Large intestine (tissue), 3 donors: ENCODE measurements around the gene FLNB. TPM values are rescaled to one million over a fixed set of nuclear protein-coding genes. Genes with fewer than 3 reads are reported as not detected.
A peak's percentile ranks its signal among the peaks of the same experiment; 100 is the strongest.
"Not testable (repeated sequence)": the region's sequence is repeated elsewhere in the genome, so short reads cannot be mapped to it uniquely, and the experiment has no call there.

Experiments used
- DNase-seq, 2 donors: peaks; one replicate each; pipeline versions ENCODE4 v3.0.0 to v3.0.0-alpha.2; 2013
- H3K27ac ChIP-seq: one replicate; pipeline ENCODE4 v1.5.1; 2013; ENCODE audit warnings: low read length
- H3K27me3 ChIP-seq: 2 replicates; pipeline ENCODE4 v1.6.1; 2013; ENCODE audit warnings: low read length; ENCODE audit not compliant: control insufficient read depth, insufficient read depth
- H3K36me3 ChIP-seq: 2 replicates; pipeline ENCODE4 v1.6.1; 2013; ENCODE audit warnings: low read length; ENCODE audit not compliant: control insufficient read depth, insufficient read depth
- H3K4me1 ChIP-seq: one replicate; pipeline ENCODE4 v1.6.1; 2013; ENCODE audit warnings: low read length; ENCODE audit not compliant: control insufficient read depth, insufficient read depth
- H3K4me3 ChIP-seq: one replicate; pipeline ENCODE4 v1.5.1; 2013; ENCODE audit warnings: low read length
- H3K9me3 ChIP-seq: one replicate; pipeline ENCODE4 v1.6.1; 2013; ENCODE audit warnings: mild to moderate bottlenecking, low read depth, low read length, moderate library complexity; ENCODE audit not compliant: control insufficient read depth
- WGBS: methylation state at CpG from one replicate; pipeline ENCODE4 v1.1.5; 2013; ENCODE audit warnings: low lambda C conversion rate; ENCODE audit not compliant: insufficient coverage; 5-methylcytosine and 5-hydroxymethylcytosine counted together
- polyA plus RNA-seq: library from polyadenylated mRNA; unstranded; fragments of 120-200 nt; gene quantifications from one replicate; pipeline ENCODE4 v1.2.1, GENCODE V29; 2013

Gene FLNB
- polyA plus RNA-seq, 1 donor, result 149 TPM

GRCh38 chr3:57981483-57982087 is 26.6 kb upstream of the FLNB start:
- H3K36me3 ChIP-seq, result no peaks in the 10 kb centered on the region
- WGBS, result no CpG with 5 or more reads among the region's 10 CpGs
- no peaks in the 10 kb centered on the region for H3K9me3 ChIP-seq
- no peak for DNase-seq
- H3K27ac ChIP-seq, result no peak overlapping the region
- no peaks in the 10 kb centered on the region for H3K27me3 ChIP-seq
- H3K4me3 ChIP-seq, result no peak overlapping the region
- H3K4me1 ChIP-seq, result peaks cover 69% of the 10 kb centered on the region

DNA sequence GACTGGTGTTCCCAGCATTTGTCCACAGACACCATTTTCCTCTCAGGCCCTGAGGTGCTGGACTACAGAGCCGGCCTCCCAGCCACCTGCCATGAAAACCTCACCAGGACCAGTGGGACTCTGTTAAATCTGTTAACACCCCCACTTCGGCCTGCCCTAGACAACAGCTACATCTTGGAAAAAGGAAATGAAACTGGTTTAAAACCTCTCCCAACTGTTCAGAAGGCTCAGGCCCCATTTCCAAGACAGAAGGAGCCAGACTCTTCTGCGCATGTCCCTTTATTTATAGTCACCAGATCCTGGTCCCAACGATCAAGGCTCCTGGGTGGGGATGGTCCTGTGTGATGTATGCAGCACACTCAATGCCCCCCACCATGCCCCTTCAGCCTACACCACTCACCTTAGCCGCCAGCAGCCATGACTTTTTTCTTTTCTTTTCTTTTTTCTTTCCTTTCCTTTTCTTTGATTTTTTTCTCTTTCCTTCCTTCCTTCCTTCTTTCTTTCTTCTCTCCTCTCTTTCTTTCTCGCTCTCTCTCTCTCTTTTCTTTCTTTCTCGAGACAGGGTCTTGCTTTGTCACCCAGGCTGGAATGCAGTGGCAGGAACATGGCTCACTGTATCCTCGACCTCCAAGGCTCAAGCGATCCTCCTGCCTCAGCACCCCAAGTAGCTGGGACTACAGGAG is 25.5 kb upstream of the FLNB start:
- peaks cover 61% of the 10 kb centered on the region for H3K4me1 ChIP-seq
- no peaks in the 10 kb centered on the region for H3K9me3 ChIP-seq
- no peak for DNase-seq
- no peaks in the 10 kb centered on the region for H3K36me3 ChIP-seq
- no peaks in the 10 kb centered on the region for H3K27me3 ChIP-seq
- H3K27ac ChIP-seq, result no peak overlapping the region
- H3K4me3 ChIP-seq, result no peak overlapping the region
- 91% methylated on average over 3 of the region's 9 CpGs for WGBS

- H3K36me3 ChIP-seq, result no peaks in the 10 kb centered on the region
- H3K9me3 ChIP-seq, result no peaks in the 10 kb centered on the region
- peak; percentile 90 to 94 for DNase-seq
- H3K27me3 ChIP-seq, result no peaks in the 10 kb centered on the region
- WGBS, result no CpG with 5 or more reads among the region's 5 CpGs
- H3K27ac ChIP-seq, result peak overlapping the region; percentile 80
- H3K4me1 ChIP-seq, result peaks cover 49% of the 10 kb centered on the region
- H3K4me3 ChIP-seq, result no peak overlapping the region
These were observed 24.3 kb upstream of the FLNB start for GRCh38 chr3:57983734-57984518.

GRCh38 chr3:57985176-57985983 is 22.8 kb upstream of the FLNB start:
- no peaks in the 10 kb centered on the region for H3K27me3 ChIP-seq
- H3K4me3 ChIP-seq, result no peak overlapping the region
- H3K4me1 ChIP-seq, result peaks cover 41% of the 10 kb centered on the region
- DNase-seq, result peak in 1 of 2 donors; percentile 43
- H3K9me3 ChIP-seq, result no peaks in the 10 kb centered on the region
- no CpG with 5 or more reads among the region's 9 CpGs for WGBS
- H3K27ac ChIP-seq, result peak overlapping the region; percentile 12
- H3K36me3 ChIP-seq, result no peaks in the 10 kb centered on the region

DNA sequence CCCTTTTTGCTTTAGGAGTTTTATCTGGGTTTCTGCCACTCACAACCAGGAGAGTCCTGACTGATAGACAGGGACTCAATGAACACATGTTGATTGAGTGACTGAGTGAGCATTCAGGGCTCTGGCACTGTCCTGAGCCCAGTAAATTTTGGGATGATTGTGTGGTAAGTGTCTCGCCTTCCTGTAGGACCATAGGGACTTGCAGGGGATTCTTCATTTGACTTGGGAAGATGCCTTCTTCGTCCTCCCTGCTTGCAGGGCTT is 22.3 kb upstream of the FLNB start:
- WGBS, result no CpG with 5 or more reads among the region's 2 CpGs
- Histone ChIP-seq H3K4me1 (peaks cover 37% of the 10 kb centered on the region), H3K4me3 (no peak overlapping the region), H3K36me3 (no peaks in the 10 kb centered on the region), H3K9me3 (no peaks in the 10 kb centered on the region), H3K27ac (no peak overlapping the region), H3K27me3 (no peaks in the 10 kb centered on the region)
- no peak for DNase-seq

DNA sequence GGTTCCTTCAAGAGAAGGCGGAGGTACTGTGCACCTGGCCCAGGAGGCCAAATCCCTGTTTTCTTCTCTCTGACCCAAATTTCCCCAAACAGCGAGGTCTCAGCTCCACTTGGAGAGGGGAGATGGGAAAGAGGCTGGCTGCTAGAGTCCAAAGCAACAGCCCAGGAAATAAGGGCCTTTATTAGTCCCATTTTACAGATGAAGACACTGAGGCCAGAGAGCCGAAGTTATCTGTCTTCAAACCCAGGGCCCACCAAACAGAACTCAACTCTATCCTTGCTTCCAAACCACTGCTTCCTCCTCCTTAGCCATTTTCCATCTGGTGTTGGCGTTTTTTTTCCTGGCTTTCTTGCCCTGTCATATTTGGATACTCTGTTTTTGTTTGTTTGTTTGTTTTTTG is 22.0 kb upstream of the FLNB start:
- Histone ChIP-seq H3K27ac (no peak overlapping the region), H3K4me3 (no peak overlapping the region), H3K4me1 (peaks cover 35% of the 10 kb centered on the region), H3K9me3 (no peaks in the 10 kb centered on the region), H3K36me3 (no peaks in the 10 kb centered on the region), H3K27me3 (no peaks in the 10 kb centered on the region)
- WGBS, result 86% methylated on average over 1 of the region's 4 CpGs
- no peak for DNase-seq

DNA sequence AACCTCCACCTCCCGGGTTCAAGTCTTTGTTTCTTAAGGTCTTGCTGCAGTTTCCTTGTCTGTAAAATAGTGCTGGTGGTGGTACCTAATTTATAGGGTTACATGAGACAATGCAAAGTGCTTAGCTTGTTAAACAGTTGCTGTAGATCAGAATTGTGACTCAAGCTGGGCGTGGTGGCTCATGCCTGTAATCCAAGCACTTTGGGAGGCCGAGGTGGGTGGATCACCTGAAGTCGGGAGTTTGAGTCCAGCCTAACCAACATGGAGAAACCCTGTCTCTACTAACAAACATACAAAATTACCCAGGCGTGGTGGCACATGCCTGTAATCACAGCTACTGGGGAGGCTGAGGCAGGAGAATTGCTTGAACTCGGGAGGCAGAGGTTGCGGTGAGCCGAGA is 19.0 kb upstream of the FLNB start:
- H3K4me3 ChIP-seq, H3K27me3 ChIP-seq, H3K27ac ChIP-seq, H3K36me3 ChIP-seq, DNase-seq, H3K9me3 ChIP-seq: not testable (repeated sequence)
- H3K4me1 ChIP-seq, result peaks cover 26% of the 10 kb centered on the region
- WGBS, result no CpG with 5 or more reads among the region's 8 CpGs

GRCh38 chr3:57989646-57990045 is 18.6 kb upstream of the FLNB start:
- no peaks in the 10 kb centered on the region for H3K27me3 ChIP-seq
- H3K36me3 ChIP-seq, result no peaks in the 10 kb centered on the region
- no CpG with 5 or more reads among the region's 1 CpG for WGBS
- H3K4me3 ChIP-seq, result no peak overlapping the region
- H3K4me1 ChIP-seq, result peaks cover 21% of the 10 kb centered on the region
- no peaks in the 10 kb centered on the region for H3K9me3 ChIP-seq
- H3K27ac ChIP-seq, result no peak overlapping the region
- no peak for DNase-seq

GRCh38 chr3:57992452-57993213 is 15.6 kb upstream of the FLNB start:
- DNase-seq, result peak in 1 of 2 donors; percentile 68
- Histone ChIP-seq H3K9me3 (no peaks in the 10 kb centered on the region), H3K36me3 (no peaks in the 10 kb centered on the region), H3K27me3 (no peaks in the 10 kb centered on the region), H3K27ac (peak overlapping the region; percentile 61), H3K4me1 (peaks cover 17% of the 10 kb centered on the region), H3K4me3 (no peak overlapping the region)
- no CpG with 5 or more reads among the region's 9 CpGs for WGBS
